Parathyroid adenoma (tissue), 2 donors: ENCODE data around the gene CAPN8.

ENCODE experiments used
- H2AFZ ChIP-seq: fragments of 300-600 bp; sonication (generic); one replicate; pipeline ENCODE4 v1.7.0; 2017; ENCODE audit warnings: antibody characterized with exemption, mild to moderate bottlenecking
- H3K27ac ChIP-seq: fragments of 300-600 bp; sonication (generic); one replicate; pipeline ENCODE4 v1.7.0; 2017
- H3K27me3 ChIP-seq: fragments of 300-600 bp; sonication (generic); one replicate; pipeline ENCODE4 v1.7.0; 2017; ENCODE audit warnings: low read length; ENCODE audit not compliant: control insufficient read depth, insufficient read depth
- H3K36me3 ChIP-seq: fragments of 300-600 bp; sonication (generic); one replicate; pipeline ENCODE4 v1.7.0; 2017; ENCODE audit warnings: low read length; ENCODE audit not compliant: control insufficient read depth, insufficient read depth
- H3K4me1 ChIP-seq: fragments of 300-600 bp; sonication (generic); one replicate; pipeline ENCODE4 v1.7.0; 2017; ENCODE audit warnings: control low read depth
- H3K4me2 ChIP-seq: fragments of 300-600 bp; sonication (generic); one replicate; pipeline ENCODE4 v1.7.0; 2017; ENCODE audit warnings: low read length
- H3K4me3 ChIP-seq: fragments of 300-600 bp; sonication (generic); one replicate; pipeline ENCODE4 v1.7.0; 2017; ENCODE audit warnings: low read depth, low read length
- H3K79me2 ChIP-seq: fragments of 300-600 bp; sonication (generic); one replicate; pipeline ENCODE4 v1.7.0; 2017; ENCODE audit warnings: control low read depth
- H3K9ac ChIP-seq: fragments of 300-600 bp; sonication (generic); one replicate; pipeline ENCODE4 v1.7.0; 2017; ENCODE audit warnings: mild to moderate bottlenecking
- H3K9me3 ChIP-seq: fragments of 300-600 bp; sonication (generic); one replicate; pipeline ENCODE4 v1.7.0; 2017; ENCODE audit warnings: low read length; ENCODE audit not compliant: control insufficient read depth
- CTCF ChIP-seq: fragments of 300-600 bp; sonication (generic); IDR thresholded peaks from one replicate; pipeline ENCODE4 v1.7.0; 2017; ENCODE audit warnings: antibody characterized with exemption, mild to moderate bottlenecking
- donor health status: primary hyperparathyroidism.

Gene CAPN8

GRCh38 chr1:223508796-223509195, 156.7 kb downstream of the CAPN8 start:
- no peak overlapping the region for H3K4me3 ChIP-seq
- no peaks in the 10 kb centered on the region for H3K9me3 ChIP-seq
- H3K27ac ChIP-seq, result no peak overlapping the region
- no peaks in the 10 kb centered on the region for H3K4me1 ChIP-seq
- TF ChIP-seq CTCF, result no peak
- H3K36me3 ChIP-seq, result no peaks in the 10 kb centered on the region
- H2AFZ ChIP-seq, result no peak overlapping the region
- H3K79me2 ChIP-seq, result no peaks in the 10 kb centered on the region
- H3K27me3 ChIP-seq, result no peaks in the 10 kb centered on the region
- no peak overlapping the region for H3K4me2 ChIP-seq
- H3K9ac ChIP-seq, result no peak overlapping the region

GRCh38 chr1:223504741-223505140, 160.8 kb downstream of the CAPN8 start:
- TF ChIP-seq CTCF, result no peak
- H3K27ac ChIP-seq, result no peak overlapping the region
- no peak overlapping the region for H3K9ac ChIP-seq
- no peak overlapping the region for H2AFZ ChIP-seq
- H3K79me2 ChIP-seq, result no peaks in the 10 kb centered on the region
- no peaks in the 10 kb centered on the region for H3K36me3 ChIP-seq
- no peaks in the 10 kb centered on the region for H3K27me3 ChIP-seq
- H3K9me3 ChIP-seq, result no peaks in the 10 kb centered on the region
- no peak overlapping the region for H3K4me2 ChIP-seq
- no peak overlapping the region for H3K4me3 ChIP-seq
- H3K4me1 ChIP-seq, result no peaks in the 10 kb centered on the region

- Histone ChIP-seq H3K9ac (no peak overlapping the region), H2AFZ (no peak overlapping the region), H3K9me3 (no peaks in the 10 kb centered on the region), H3K4me1 (no peaks in the 10 kb centered on the region), H3K27ac (no peak overlapping the region), H3K79me2 (no peaks in the 10 kb centered on the region), H3K27me3 (no peaks in the 10 kb centered on the region), H3K36me3 (no peaks in the 10 kb centered on the region), H3K4me3 (no peak overlapping the region), H3K4me2 (no peak overlapping the region)
- TF ChIP-seq CTCF, result no peak
These were observed 162.2 kb downstream of the CAPN8 start for GRCh38 chr1:223503348-223503747.

- TF ChIP-seq CTCF, result no peak
- H3K4me3 ChIP-seq, result no peak overlapping the region
- no peaks in the 10 kb centered on the region for H3K9me3 ChIP-seq
- H3K4me2 ChIP-seq, result no peak overlapping the region
- no peaks in the 10 kb centered on the region for H3K36me3 ChIP-seq
- no peaks in the 10 kb centered on the region for H3K27me3 ChIP-seq
- H2AFZ ChIP-seq, result no peak overlapping the region
- no peaks in the 10 kb centered on the region for H3K4me1 ChIP-seq
- H3K9ac ChIP-seq, result no peak overlapping the region
- no peaks in the 10 kb centered on the region for H3K79me2 ChIP-seq
- H3K27ac ChIP-seq, result no peak overlapping the region
These were observed 164.7 kb downstream of the CAPN8 start for GRCh38 chr1:223500560-223501425.

- Histone ChIP-seq H3K4me3 (no peak overlapping the region), H3K9ac (no peak overlapping the region), H3K4me2 (no peak overlapping the region), H3K36me3 (no peaks in the 10 kb centered on the region), H2AFZ (no peak overlapping the region), H3K27ac (no peak overlapping the region), H3K4me1 (no peaks in the 10 kb centered on the region), H3K9me3 (no peaks in the 10 kb centered on the region), H3K79me2 (no peaks in the 10 kb centered on the region), H3K27me3 (no peaks in the 10 kb centered on the region)
- no peak for TF ChIP-seq CTCF
These were observed 168.6 kb downstream of the CAPN8 start for GRCh38 chr1:223496883-223497282.
